GM23338 (cell line): ENCODE results near the gene IQSEC3. TPM values are rescaled to one million over a fixed set of nuclear protein-coding genes. Genes with fewer than 3 reads are reported as not detected.

Source experiments
- ATAC-seq: fragments of 200-7000 bp; cut with Tn5 transposase; 3 replicates; pipeline ENCODE4 v1.9.1; 2020
- DNase-seq: peaks from one replicate; pipeline ENCODE4 v3.0.0-alpha.2; 2015; ENCODE audit warnings: low spot score
- H2AFZ ChIP-seq: fragments of 200-600 bp; sonication (generic); 2 replicates; pipeline ENCODE4 v1.8.0; 2016; ENCODE audit warnings: antibody characterized with exemption, mild to moderate bottlenecking, moderate library complexity
- H3F3A ChIP-seq: fragments of 200-600 bp; sonication (generic); replicated peaks from 2 replicates; pipeline ENCODE4 v1.8.0; 2017; ENCODE audit warnings: antibody characterized with exemption, mixed run types, low read depth
- H3K27ac ChIP-seq: fragments of 200-600 bp; sonication (generic); 2 replicates; pipeline ENCODE4 v1.6.1; 2016; ENCODE audit warnings: low read depth
- H3K27me3 ChIP-seq: fragments of 200-600 bp; sonication (generic); 2 replicates; pipeline ENCODE4 v1.8.0; 2016; ENCODE audit warnings: mild to moderate bottlenecking, mixed run types, moderate library complexity; ENCODE audit not compliant: insufficient read depth
- H3K36me3 ChIP-seq: fragments of 200-600 bp; sonication (generic); 2 replicates; pipeline ENCODE4 v1.8.0; 2016; ENCODE audit warnings: mild to moderate bottlenecking; ENCODE audit not compliant: insufficient read depth
- H3K4me1 ChIP-seq: fragments of 200-600 bp; sonication (generic); 2 replicates; pipeline ENCODE4 v1.8.0; 2016; ENCODE audit warnings: mild to moderate bottlenecking, moderate library complexity; ENCODE audit not compliant: insufficient read depth
- H3K4me2 ChIP-seq: fragments of 200-600 bp; sonication (generic); 2 replicates; pipeline ENCODE4 v1.7.1; 2017; ENCODE audit warnings: mixed run types
- H3K4me3 ChIP-seq: fragments of 200-600 bp; sonication (generic); 2 replicates; pipeline ENCODE4 v1.6.1; 2016; ENCODE audit warnings: mixed run types
- H3K79me2 ChIP-seq: fragments of 200-600 bp; sonication (generic); replicated peaks from 2 replicates; pipeline ENCODE4 v1.8.0; 2017; ENCODE audit warnings: mild to moderate bottlenecking; ENCODE audit not compliant: insufficient read depth
- H3K9me2 ChIP-seq: fragments of 200-600 bp; sonication (generic); 2 replicates; pipeline ENCODE4 v1.8.0; 2017; ENCODE audit not compliant: insufficient read depth
- H4K20me1 ChIP-seq: fragments of 200-600 bp; sonication (generic); replicated peaks from 2 replicates; pipeline ENCODE4 v1.8.0; 2017; ENCODE audit warnings: mild to moderate bottlenecking; ENCODE audit not compliant: insufficient read depth
- H3K27ac Mint-ChIP-seq: 2 replicates; pipeline ENCODE4 v1.8.0; 2020; ENCODE audit warnings: inconsistent platforms, mild to moderate bottlenecking, moderate library complexity, mixed read lengths
- H3K27me3 Mint-ChIP-seq: 3 replicates; pipeline ENCODE4 v1.8.0; 2022; ENCODE audit warnings: low read depth, mild to moderate bottlenecking, moderate library complexity, mixed read lengths, inconsistent platforms; ENCODE audit not compliant: insufficient read depth, poor library complexity
- H3K36me3 Mint-ChIP-seq: 3 replicates; pipeline ENCODE4 v1.8.0; 2021; ENCODE audit warnings: low read depth, mild to moderate bottlenecking, inconsistent platforms, moderate library complexity, mixed read lengths
- H3K4me1 Mint-ChIP-seq: 3 replicates; pipeline ENCODE4 v1.8.0; 2020; ENCODE audit warnings: mild to moderate bottlenecking, inconsistent platforms, mixed read lengths
- H3K4me3 Mint-ChIP-seq: 3 replicates; pipeline ENCODE4 v1.8.0; 2021; ENCODE audit warnings: moderate library complexity, mild to moderate bottlenecking, inconsistent platforms, mixed read lengths
- H3K9me3 Mint-ChIP-seq: 3 replicates; pipeline ENCODE4 v1.8.0; 2020; ENCODE audit warnings: moderate library complexity, mild to moderate bottlenecking, inconsistent platforms, mixed read lengths
- CREB1 ChIP-seq: fragments of 250-450 bp; sonication (Bioruptor Pico); IDR thresholded peaks from 2 replicates; pipeline ENCODE4 v1.5.0; 2020; ENCODE audit warnings: low read depth, mild to moderate bottlenecking, moderate library complexity
- ETS1 ChIP-seq: IDR thresholded peaks from 2 replicates; pipeline ENCODE4 v1.6.1; 2016; ENCODE audit warnings: antibody characterized with exemption
- EZH2 ChIP-seq: fragments of 200-600 bp; sonication (generic); IDR thresholded peaks from one replicate; pipeline ENCODE4 v1.8.0; 2017; ENCODE audit warnings: antibody characterized with exemption, mild to moderate bottlenecking, low read depth; ENCODE audit not compliant: unreplicated experiment
- EZH2phosphoT487 ChIP-seq: fragments of 200-600 bp; sonication (generic); IDR thresholded peaks from one replicate; pipeline ENCODE4 v1.8.1; 2018; ENCODE audit warnings: antibody characterized with exemption; ENCODE audit not compliant: unreplicated experiment
- JUNB ChIP-seq: IDR thresholded peaks from one replicate; pipeline ENCODE4 v1.6.1; 2016; ENCODE audit warnings: antibody characterized with exemption; ENCODE audit not compliant: unreplicated experiment
- NANOG ChIP-seq: IDR thresholded peaks from 2 replicates; pipeline ENCODE4 v1.6.1; 2016; ENCODE audit warnings: antibody characterized with exemption, borderline replicate concordance
- POLR2AphosphoS5 ChIP-seq: IDR thresholded peaks from 2 replicates; pipeline ENCODE4 v1.6.1; 2016; ENCODE audit warnings: antibody characterized with exemption, low read depth
- REST ChIP-seq: IDR thresholded peaks from one replicate; pipeline ENCODE4 v1.6.1; 2018; ENCODE audit warnings: antibody characterized with exemption; ENCODE audit not compliant: unreplicated experiment
- STAT1 ChIP-seq: IDR thresholded peaks from one replicate; pipeline ENCODE4 v1.6.1; 2016; ENCODE audit warnings: antibody characterized with exemption; ENCODE audit not compliant: unreplicated experiment
- ZNF114 ChIP-seq: fragments of 250-450 bp; sonication (Bioruptor Pico); IDR thresholded peaks from 2 replicates; pipeline ENCODE4 v1.5.0; 2020; ENCODE audit warnings: mild to moderate bottlenecking, moderate library complexity
- ZNF331 ChIP-seq: fragments of 250-450 bp; sonication (Bioruptor Pico); IDR thresholded peaks from 2 replicates; pipeline ENCODE4 v1.5.0; 2020; ENCODE audit warnings: low read depth, mild to moderate bottlenecking, moderate library complexity
- ZNF462 ChIP-seq: fragments of 250-450 bp; sonication (Bioruptor Pico); IDR thresholded peaks from 2 replicates; pipeline ENCODE4 v1.5.0; 2020; ENCODE audit warnings: mild to moderate bottlenecking, moderate library complexity
- polyA plus RNA-seq: library from polyadenylated mRNA; unstranded; fragments of >200 nt; fragmentation: Nextera tagmentation; extraction: Ambion mirVana; gene quantifications from 2 replicates; pipeline ENCODE4 v1.2.1, GENCODE V29; 2016
- total RNA-seq: library from RNA; depleted of rRNA; stranded (reverse); fragments of >200 nt; shearing (Covaris generic); gene quantifications from 2 replicates; pipeline ENCODE4 v1.2.3, GENCODE V29; 2014

Gene IQSEC3
- total and polyA plus RNA-seq, 2 experiments from 2014 or later, result 2.1 to 3.6 TPM

GRCh38 chr12:152440-152839 lies 85.9 kb downstream of the IQSEC3 start:
- ATAC-seq (no peak), DNase-seq (no peak)
- no peaks in the 10 kb centered on the region for H4K20me1 ChIP-seq
- H3K4me3 ChIP-seq, result no peak overlapping the region
- no peaks in the 10 kb centered on the region for H3K9me3 Mint-ChIP-seq
- H3F3A ChIP-seq, result no peaks in the 10 kb centered on the region
- no peak overlapping the region; the same call in 2 of the 3 replicates for H3K4me3 Mint-ChIP-seq
- no peaks in the 10 kb centered on the region for H3K27me3 ChIP-seq
- no peak overlapping the region for H3K27ac Mint-ChIP-seq
- no peaks in the 10 kb centered on the region for H3K9me2 ChIP-seq
- peaks cover 5% of the 10 kb centered on the region for H3K27me3 Mint-ChIP-seq
- no peaks in the 10 kb centered on the region for H3K36me3 Mint-ChIP-seq
- no peak overlapping the region for H2AFZ ChIP-seq
- H3K4me1 ChIP-seq, result no peaks in the 10 kb centered on the region; the same call in 1 of the 2 replicates
- peaks cover 48% of the 10 kb centered on the region for H3K4me1 Mint-ChIP-seq
- no peak overlapping the region for H3K27ac ChIP-seq
- H3K79me2 ChIP-seq, result no peaks in the 10 kb centered on the region
- no peak overlapping the region for H3K4me2 ChIP-seq
- H3K36me3 ChIP-seq, result no peaks in the 10 kb centered on the region
- TF ChIP-seq JUNB, result no peak
- no peak for TF ChIP-seq STAT1
- TF ChIP-seq CREB1 (CRISPR knock-in tag), result no peak
- no peak for TF ChIP-seq NANOG
- TF ChIP-seq EZH2phosphoT487, result no peak
- no peak for TF ChIP-seq EZH2
- TF ChIP-seq ZNF462 (CRISPR knock-in tag), result no peak
- TF ChIP-seq ZNF114 (CRISPR knock-in tag), result no peak
- no peak for TF ChIP-seq ETS1
- no peak for TF ChIP-seq ZNF331 (CRISPR knock-in tag)
- no peak for TF ChIP-seq REST
- no peak for TF ChIP-seq POLR2AphosphoS5
